Mucosa of stomach (tissue), 1 donor: ENCODE data around the gene TEX22.

Experiments used
- H3K27me3 ChIP-seq: one replicate; pipeline ENCODE4 v1.7.0; 2013; ENCODE audit warnings: mild to moderate bottlenecking, low read length; ENCODE audit not compliant: control insufficient read depth, insufficient read depth
- H3K36me3 ChIP-seq: one replicate; pipeline ENCODE4 v1.7.0; 2013; ENCODE audit warnings: low read length; ENCODE audit not compliant: control insufficient read depth, insufficient read depth
- H3K4me1 ChIP-seq: one replicate; pipeline ENCODE4 v1.7.0; 2013; ENCODE audit warnings: mild to moderate bottlenecking, low read length; ENCODE audit not compliant: control insufficient read depth, insufficient read depth
- H3K4me3 ChIP-seq: one replicate; pipeline ENCODE4 v1.7.0; 2013; ENCODE audit warnings: low read length
- H3K9ac ChIP-seq: one replicate; pipeline ENCODE4 v1.7.0; 2013; ENCODE audit warnings: mild to moderate bottlenecking, low read length, moderate library complexity
- H3K9me3 ChIP-seq: one replicate; pipeline ENCODE4 v1.7.0; 2013; ENCODE audit warnings: mild to moderate bottlenecking, low read length, moderate library complexity; ENCODE audit not compliant: control insufficient read depth
- donor health status: Pancreatic carcinoma.

The TEX22 gene

GRCh38 chr14:105398044-105398725, at the start of gene TEX22:
TSS of gene TEX22 (plus strand) at chr14:105398538. CDS start at chr14:105399341, 803 bp downstream.
- H3K9ac ChIP-seq = peak within 1 kb of the TSS; percentile 89
- H3K4me1 ChIP-seq = peaks cover 19% of the 10 kb centered on the region
- H3K36me3 ChIP-seq = no peaks in the 10 kb centered on the region

GRCh38 chr14:105348945-105349699, 49.2 kb upstream of the TEX22 start:
- H3K9me3 ChIP-seq = no peaks in the 10 kb centered on the region
- H3K4me3 ChIP-seq = no peak overlapping the region
- H3K9ac ChIP-seq = no peak overlapping the region
- no peaks in the 10 kb centered on the region for H3K36me3 ChIP-seq
- H3K27me3 ChIP-seq = no peaks in the 10 kb centered on the region
- H3K4me1 ChIP-seq = peaks cover 6% of the 10 kb centered on the region

More at GRCh38 chr14:105398044-105398725, at the start of gene TEX22:
- H3K4me3 ChIP-seq = peak within 1 kb of the TSS; percentile 60
- no peaks in the 10 kb centered on the region for H3K27me3 ChIP-seq
- H3K9me3 ChIP-seq = no peaks in the 10 kb centered on the region

GRCh38 chr14:105349992-105350391, 48.3 kb upstream of the TEX22 start:
- Histone ChIP-seq H3K9me3 (no peaks in the 10 kb centered on the region), H3K9ac (no peak overlapping the region), H3K27me3 (no peaks in the 10 kb centered on the region), H3K4me3 (no peak overlapping the region), H3K4me1 (peaks cover 6% of the 10 kb centered on the region), H3K36me3 (no peaks in the 10 kb centered on the region)

GRCh38 chr14:105350450-105351244, 47.7 kb upstream of the TEX22 start:
- no peak overlapping the region for H3K4me3 ChIP-seq
- no peak overlapping the region for H3K9ac ChIP-seq
- no peaks in the 10 kb centered on the region for H3K9me3 ChIP-seq
- no peaks in the 10 kb centered on the region for H3K36me3 ChIP-seq
- no peaks in the 10 kb centered on the region for H3K27me3 ChIP-seq
- H3K4me1 ChIP-seq = peaks cover 6% of the 10 kb centered on the region

- H3K36me3 ChIP-seq = no peaks in the 10 kb centered on the region
- H3K4me1 ChIP-seq = peaks cover 6% of the 10 kb centered on the region
- H3K9me3 ChIP-seq = no peaks in the 10 kb centered on the region
- H3K4me3 ChIP-seq = no peak overlapping the region
- H3K27me3 ChIP-seq = no peaks in the 10 kb centered on the region
- no peak overlapping the region for H3K9ac ChIP-seq
Measured at GRCh38 chr14:105351410-105351809, 46.9 kb upstream of the TEX22 start.

- Histone ChIP-seq H3K27me3 (no peaks in the 10 kb centered on the region), H3K4me3 (no peak overlapping the region), H3K4me1 (peaks cover 6% of the 10 kb centered on the region), H3K36me3 (no peaks in the 10 kb centered on the region), H3K9ac (no peak overlapping the region), H3K9me3 (no peaks in the 10 kb centered on the region)
Measured at GRCh38 chr14:105351920-105352851, 46.2 kb upstream of the TEX22 start.

GRCh38 chr14:105353136-105353535, 45.2 kb upstream of the TEX22 start:
- Histone ChIP-seq H3K9ac (no peak overlapping the region), H3K9me3 (no peaks in the 10 kb centered on the region), H3K4me3 (no peak overlapping the region), H3K4me1 (peaks cover 6% of the 10 kb centered on the region), H3K36me3 (no peaks in the 10 kb centered on the region), H3K27me3 (no peaks in the 10 kb centered on the region)

- H3K9me3 ChIP-seq = no peaks in the 10 kb centered on the region
- no peaks in the 10 kb centered on the region for H3K27me3 ChIP-seq
- peaks cover 6% of the 10 kb centered on the region for H3K4me1 ChIP-seq
- H3K9ac ChIP-seq = no peak overlapping the region
- no peak overlapping the region for H3K4me3 ChIP-seq
- H3K36me3 ChIP-seq = no peaks in the 10 kb centered on the region
Measured at GRCh38 chr14:105354541-105354940, 43.8 kb upstream of the TEX22 start.

GRCh38 chr14:105355049-105355575, 43.2 kb upstream of the TEX22 start:
- Histone ChIP-seq H3K36me3 (no peaks in the 10 kb centered on the region), H3K9me3 (no peaks in the 10 kb centered on the region), H3K4me3 (no peak overlapping the region), H3K4me1 (peaks cover 6% of the 10 kb centered on the region), H3K9ac (no peak overlapping the region), H3K27me3 (no peaks in the 10 kb centered on the region)

- Histone ChIP-seq H3K4me3 (no peak overlapping the region), H3K9me3 (no peaks in the 10 kb centered on the region), H3K36me3 (no peaks in the 10 kb centered on the region), H3K27me3 (no peaks in the 10 kb centered on the region), H3K4me1 (peaks cover 6% of the 10 kb centered on the region), H3K9ac (no peak overlapping the region)
Measured at GRCh38 chr14:105355850-105356604, 42.3 kb upstream of the TEX22 start.
